ENCODE results near the gene AGBL1. TPM values are rescaled to one million over a fixed set of nuclear protein-coding genes. Genes with fewer than 3 reads are reported as not detected.

Gene AGBL1
- total RNA-seq, 1 experiment from 2014 or later: not detected

DNA sequence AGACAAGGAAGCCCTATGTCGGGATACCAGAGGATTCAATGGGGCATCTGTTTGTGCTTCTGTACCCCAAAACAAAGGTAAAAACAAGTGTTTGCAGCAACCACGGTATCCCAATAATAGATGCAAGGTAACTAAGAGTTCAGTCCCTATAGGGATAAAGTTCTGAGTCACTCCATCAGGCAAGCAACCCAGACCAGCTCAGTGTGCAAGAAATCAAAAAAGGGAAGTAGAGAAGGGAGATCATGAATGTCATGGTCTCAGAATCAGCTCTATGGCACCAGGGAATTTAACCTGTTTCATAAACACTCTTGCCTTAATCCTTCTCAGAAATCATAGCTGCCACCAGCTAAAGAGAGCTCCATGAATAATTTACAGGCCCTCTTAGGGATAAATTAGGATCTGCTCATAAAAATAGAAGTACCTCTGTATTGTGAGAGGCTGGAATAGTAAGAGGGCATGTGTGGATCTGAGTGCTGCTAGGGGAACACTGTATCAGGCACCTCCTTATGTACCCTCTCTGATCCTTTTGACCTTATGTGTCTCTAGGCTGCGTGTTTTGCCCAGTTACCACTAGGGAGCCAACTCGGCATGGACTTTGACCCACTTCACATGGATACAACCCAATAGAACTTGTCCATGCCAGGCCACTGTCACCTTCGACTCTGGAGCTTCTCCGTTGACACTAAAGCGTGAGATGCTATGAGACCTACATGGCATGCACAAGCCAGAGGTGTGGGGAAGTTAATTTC is 754.6 kb downstream of the AGBL1 start:
- TF ChIP-seq, protein P1, sequence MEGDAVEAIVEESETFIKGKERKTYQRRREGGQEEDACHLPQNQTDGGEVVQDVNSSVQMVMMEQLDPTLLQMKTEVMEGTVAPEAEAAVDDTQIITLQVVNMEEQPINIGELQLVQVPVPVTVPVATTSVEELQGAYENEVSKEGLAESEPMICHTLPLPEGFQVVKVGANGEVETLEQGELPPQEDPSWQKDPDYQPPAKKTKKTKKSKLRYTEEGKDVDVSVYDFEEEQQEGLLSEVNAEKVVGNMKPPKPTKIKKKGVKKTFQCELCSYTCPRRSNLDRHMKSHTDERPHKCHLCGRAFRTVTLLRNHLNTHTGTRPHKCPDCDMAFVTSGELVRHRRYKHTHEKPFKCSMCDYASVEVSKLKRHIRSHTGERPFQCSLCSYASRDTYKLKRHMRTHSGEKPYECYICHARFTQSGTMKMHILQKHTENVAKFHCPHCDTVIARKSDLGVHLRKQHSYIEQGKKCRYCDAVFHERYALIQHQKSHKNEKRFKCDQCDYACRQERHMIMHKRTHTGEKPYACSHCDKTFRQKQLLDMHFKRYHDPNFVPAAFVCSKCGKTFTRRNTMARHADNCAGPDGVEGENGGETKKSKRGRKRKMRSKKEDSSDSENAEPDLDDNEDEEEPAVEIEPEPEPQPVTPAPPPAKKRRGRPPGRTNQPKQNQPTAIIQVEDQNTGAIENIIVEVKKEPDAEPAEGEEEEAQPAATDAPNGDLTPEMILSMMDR (conservative IDR thresholded peaks at IDR 0.05): no peak
- Histone ChIP-seq H3T11ph (ENCODE audit: low read length) (no peak overlapping the region), H3K56ac (ENCODE audit: insufficient read length, low read depth, low read length) (no peak overlapping the region), H2AK5ac (ENCODE audit: insufficient read length, low read length) (no peak overlapping the region), H2BK15ac (ENCODE audit: low read depth, low read length) (no peak overlapping the region), H3K14ac (ENCODE audit: insufficient read depth, low read length) (no peak overlapping the region), H3K27me3 (ENCODE audit: insufficient read depth, low read length) (no peaks in the 10 kb centered on the region), H3K79me2 (ENCODE audit: insufficient read depth, low read length) (no peaks in the 10 kb centered on the region), H2BK5ac (ENCODE audit: insufficient read length, low read length) (no peak overlapping the region), H3K4me1 (ENCODE audit: insufficient read depth, low read length) (no peaks in the 10 kb centered on the region), H3K27ac (ENCODE audit: insufficient read length, low read depth, low read length) (no peak overlapping the region), H4K91ac (ENCODE audit: insufficient read length, low read depth, low read length) (no peak overlapping the region), H3K23me2 (ENCODE audit: insufficient read length, low read depth, low read length, poor library complexity, severe bottlenecking) (no peaks in the 10 kb centered on the region), H2BK20ac (ENCODE audit: low read depth, low read length, poor library complexity, severe bottlenecking) (no peak overlapping the region), H3K9me3 (ENCODE audit: control insufficient read depth, low read depth, low read length) (no peaks in the 10 kb centered on the region), H3K79me1 (ENCODE audit: insufficient read depth, low read depth, low read length, poor library complexity, severe bottlenecking) (no peaks in the 10 kb centered on the region), H3K23ac (ENCODE audit: insufficient read length, low read depth, low read length) (no peak overlapping the region), H4K8ac (replicated peaks; ENCODE audit: insufficient read length, low read depth, low read length) (no peak overlapping the region), H3K4ac (ENCODE audit: low read depth, low read length) (no peak overlapping the region), H4K5ac (ENCODE audit: insufficient read length, low read depth, low read length) (no peak overlapping the region), H3K18ac (ENCODE audit: insufficient read length, low read depth, low read length) (no peak overlapping the region), H3K4me2 (ENCODE audit: insufficient read depth, insufficient read length, low read length) (no peak overlapping the region), H2AFZ (ENCODE audit: low read length) (no peak overlapping the region), H2BK12ac (ENCODE audit: insufficient read length, low read depth, low read length) (no peak overlapping the region), H3K9ac (ENCODE audit: extremely low read depth, insufficient read length, low read length) (no peak overlapping the region), H2BK120ac (ENCODE audit: low read depth, low read length, poor library complexity, severe bottlenecking) (no peak overlapping the region), H4K20me1 (ENCODE audit: control insufficient read depth, insufficient read depth, insufficient read length) (no peaks in the 10 kb centered on the region)
- Mint-ChIP-seq H3K9me3 (no peaks in the 10 kb centered on the region; a peak in 1 of 5 replicates), H3K36me3 (ENCODE audit: insufficient read depth in 1 of 3, low read depth in 3 of 3) (no peaks in the 10 kb centered on the region), H3K27me3 (ENCODE audit: low read depth) (no peaks in the 10 kb centered on the region), H3K27ac (no peak overlapping the region), H3K4me3 (no peak overlapping the region), H3K4me1 (0 out of 4 replicates have a peak, but pooled peaks cover 4 to 5% of the 10 kb centered on the region in 2 experiments)
- no peak for DNase-seq
- no CpG with 5 or more reads among the region's 7 CpGs for WGBS (ENCODE audit: extremely low coverage, insufficient read length, low lambda C conversion rate)

Data from H9 (cell line).